ENCODE results near the gene C2CD2.

DNA sequence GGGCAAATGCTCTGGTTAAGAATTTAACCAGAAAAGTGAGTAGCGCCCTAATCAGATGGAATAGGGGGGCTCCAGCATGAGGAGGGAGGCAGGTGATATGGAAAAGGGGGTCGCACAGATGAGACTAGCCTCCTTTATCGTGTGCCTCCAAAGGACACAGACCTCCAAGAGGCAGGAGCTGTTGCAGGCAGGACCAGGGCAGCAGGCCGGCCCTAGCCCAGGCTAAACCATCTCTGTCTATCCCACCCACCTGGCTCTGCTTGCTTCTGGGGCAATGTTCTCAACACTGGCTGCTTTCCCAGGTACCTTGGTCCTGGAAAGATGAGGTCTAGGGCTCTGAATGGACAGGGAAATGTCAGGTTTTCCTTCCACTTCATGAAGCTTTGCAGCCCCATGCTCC lies 36.3 kb downstream of the C2CD2 start:
- TF ChIP-seq CTCF (conservative IDR thresholded peaks at IDR 0.05; ENCODE audit: low read depth, low read length) = no peak
- TF ChIP-seq EZH2 (IDR thresholded peaks at IDR 0.05; ENCODE audit: borderline replicate concordance, low read depth, low read length, poor library complexity, severe bottlenecking) = no peak
